H4 (cell line): ENCODE results near the gene ALCAM. TPM values are rescaled to one million over a fixed set of nuclear protein-coding genes. Genes with fewer than 3 reads are reported as not detected.
"Not testable (repeated sequence)": the region's sequence is repeated elsewhere in the genome, so short reads cannot be mapped to it uniquely, and the experiment has no call there.

Experiments
- DNase-seq: peaks from one replicate; pipeline ENCODE4 v3.0.0-alpha.2; 2015; ENCODE audit warnings: low spot score
- total RNA-seq: library from RNA; depleted of rRNA; stranded (reverse); fragments of >200 nt; shearing (Covaris generic); gene quantifications from 2 replicates; pipeline ENCODE4 v1.2.3, GENCODE V29; 2014

The ALCAM gene
- total RNA-seq, 1 experiment from 2014 or later: 88.4 TPM

DNA sequence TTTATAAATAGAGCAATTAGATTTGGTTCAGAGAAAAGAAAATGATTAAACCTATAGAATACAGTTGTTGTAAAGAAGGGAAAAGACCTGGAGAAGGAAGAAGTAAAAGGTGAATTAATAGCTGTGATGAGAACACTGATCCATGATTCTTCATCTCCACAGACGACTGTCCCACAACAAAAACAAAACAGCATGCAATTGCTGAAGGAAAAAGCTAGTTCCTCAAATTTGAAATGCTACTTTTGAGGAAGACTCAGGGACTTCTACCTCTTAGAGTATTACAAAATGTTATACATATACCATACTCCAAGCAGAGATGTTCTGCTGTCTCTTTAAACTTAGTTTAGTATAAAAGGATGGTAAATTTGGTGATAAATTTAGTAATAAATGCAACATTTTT, 21.5 kb downstream of the ALCAM start:
- DNase-seq: no peak

DNA sequence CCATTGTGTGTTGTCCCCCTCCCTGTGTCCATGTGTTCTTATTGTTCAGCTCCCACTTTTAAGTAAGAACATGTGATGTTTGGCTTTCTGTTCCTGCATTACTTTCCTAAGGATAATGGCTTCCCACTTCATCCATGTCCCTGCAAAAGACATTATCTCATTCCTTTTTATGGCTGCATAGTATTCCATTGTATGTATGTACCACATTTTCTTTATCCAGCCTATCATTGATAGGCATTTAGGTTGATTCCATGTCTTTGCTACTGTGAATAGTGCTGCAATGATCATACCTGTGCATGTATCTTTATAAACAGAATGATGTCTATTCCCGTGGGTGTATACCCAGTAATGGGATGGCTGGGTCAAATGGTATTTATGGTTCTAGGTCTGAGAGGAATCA, 23.1 kb downstream of the ALCAM start:
- not testable (repeated sequence) for DNase-seq

DNA sequence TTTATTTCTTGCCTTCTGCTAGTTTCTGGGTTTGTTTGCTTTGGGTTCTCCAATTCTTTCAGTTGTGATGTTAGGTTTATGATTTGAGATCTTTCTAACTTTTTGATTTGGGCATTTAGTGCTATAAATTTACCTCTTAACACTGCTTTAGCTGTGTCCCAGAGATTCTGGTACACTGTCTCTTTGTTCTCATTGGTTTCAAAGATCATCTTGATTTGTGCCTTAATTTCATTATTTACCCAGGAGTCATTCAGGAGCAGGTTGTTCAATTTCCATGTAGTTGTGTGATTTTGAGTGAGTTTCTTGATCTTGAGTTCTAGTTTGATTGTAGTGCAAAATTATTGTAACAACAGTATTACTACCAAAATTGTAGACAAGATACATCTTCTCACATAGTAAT, 25.9 kb downstream of the ALCAM start:
- not testable (repeated sequence) for DNase-seq

DNA sequence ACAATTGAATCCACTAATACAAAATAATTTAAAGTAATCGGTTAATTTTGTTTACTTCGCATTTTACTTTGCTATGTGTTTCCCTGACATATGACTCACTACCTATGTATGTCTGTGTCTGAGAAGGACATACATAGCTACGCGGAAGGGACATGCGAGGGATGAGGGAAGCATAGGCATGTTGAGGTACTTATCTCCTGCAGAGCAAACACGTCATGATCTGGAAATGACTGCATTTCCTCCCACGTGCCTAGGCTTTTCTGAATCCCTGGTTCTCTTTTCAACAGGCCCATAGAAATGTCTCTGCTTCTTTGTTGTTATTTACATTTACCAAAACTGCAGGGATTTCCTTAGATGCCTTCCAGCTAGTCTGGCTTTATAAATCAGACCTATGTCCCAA, 27.5 kb downstream of the ALCAM start:
- peak; percentile 42 for DNase-seq

DNA sequence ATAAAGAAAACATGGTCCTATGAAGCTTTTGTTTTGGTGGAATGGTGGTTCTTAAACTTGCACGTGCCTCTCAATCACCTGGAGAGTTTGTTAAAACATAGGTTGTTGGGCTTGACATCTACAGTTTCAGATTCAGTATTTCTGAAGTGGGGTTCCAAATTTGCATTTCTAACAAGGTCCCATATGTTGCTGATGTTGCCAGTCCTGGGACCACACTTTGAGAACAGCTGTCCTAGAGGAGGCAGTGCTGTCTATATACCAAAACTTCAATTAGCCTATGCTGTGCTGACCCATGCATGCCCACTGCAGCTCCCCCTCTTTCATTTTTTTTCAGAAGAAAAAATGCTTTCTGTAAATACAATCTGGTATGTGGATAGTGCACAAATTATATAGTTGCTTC, 31.3 kb downstream of the ALCAM start:
- no peak for DNase-seq

DNA sequence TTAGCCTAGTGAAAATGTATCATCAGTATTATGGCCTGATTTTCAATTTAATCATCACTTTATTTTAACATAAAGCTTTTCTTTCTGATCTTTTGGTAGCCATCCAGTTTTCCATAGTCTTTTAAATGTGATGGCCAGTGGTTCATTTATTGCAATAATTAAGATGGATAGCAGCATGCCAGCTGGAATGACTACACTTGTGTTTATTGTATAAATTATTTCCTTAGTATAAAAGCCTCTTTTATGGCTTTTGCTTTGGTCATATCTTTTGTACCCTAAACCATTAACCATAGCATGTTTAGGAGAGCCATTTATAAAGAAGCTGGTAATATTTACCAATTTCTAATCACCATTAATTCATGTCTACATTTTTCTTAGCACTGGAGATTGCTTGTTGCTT, 31.7 kb downstream of the ALCAM start:
- DNase-seq: no peak

DNA sequence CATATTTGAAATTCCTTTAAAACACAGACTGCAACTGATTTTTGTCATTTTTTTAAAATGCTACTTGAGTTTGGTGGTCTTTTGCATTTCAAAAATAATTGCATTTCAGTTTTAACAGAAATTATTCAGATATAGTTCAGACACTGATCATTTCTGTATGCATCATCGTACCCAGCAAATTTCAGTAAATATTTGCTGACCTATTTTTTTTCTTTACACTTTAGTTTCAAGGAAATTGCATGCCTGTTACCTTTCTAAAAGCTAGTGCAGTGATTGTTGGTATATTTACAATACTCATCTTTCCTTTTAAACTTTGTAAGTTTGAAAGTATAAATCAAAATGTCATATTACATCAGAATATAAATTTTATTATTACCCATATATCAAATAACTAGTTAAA, 32.4 kb downstream of the ALCAM start:
- DNase-seq: no peak

DNA sequence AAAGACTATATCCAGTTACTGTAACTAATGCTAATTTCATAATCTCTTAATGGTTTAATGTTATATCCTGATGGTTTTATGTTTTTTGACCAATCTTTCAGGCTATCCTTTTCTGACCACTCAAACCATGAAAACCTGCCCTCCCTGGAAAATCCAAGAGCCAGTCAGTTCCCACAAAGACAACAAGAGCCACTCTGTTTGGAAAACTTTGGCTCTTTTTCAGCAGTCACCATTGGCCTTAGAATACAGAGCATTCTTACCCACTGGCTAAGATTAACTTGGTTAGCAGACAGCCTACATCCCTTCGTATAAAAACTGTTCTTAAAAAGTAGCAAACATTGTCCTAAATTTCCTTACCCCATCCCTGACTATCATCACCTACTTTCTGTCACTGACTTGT, 32.9 kb downstream of the ALCAM start:
- DNase-seq: no peak

DNA sequence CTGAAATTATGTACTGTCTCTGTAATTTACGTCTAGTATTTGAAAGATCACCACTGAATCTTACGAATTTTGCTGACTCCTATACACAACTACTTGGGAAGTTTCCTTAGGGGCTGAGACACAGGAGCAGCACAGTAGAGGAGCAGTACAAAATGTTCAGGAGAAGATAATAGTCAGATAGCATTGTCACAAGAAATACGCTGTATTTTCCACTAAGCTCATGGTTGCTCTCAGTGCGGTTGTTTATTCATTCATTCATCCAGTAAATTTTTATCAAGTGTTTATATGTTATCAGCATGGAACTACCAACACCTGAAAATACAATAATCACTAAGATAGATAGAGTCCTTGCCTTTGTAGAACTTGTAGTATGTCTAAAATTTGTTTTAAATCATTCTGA, 34.5 kb downstream of the ALCAM start:
- no peak for DNase-seq

DNA sequence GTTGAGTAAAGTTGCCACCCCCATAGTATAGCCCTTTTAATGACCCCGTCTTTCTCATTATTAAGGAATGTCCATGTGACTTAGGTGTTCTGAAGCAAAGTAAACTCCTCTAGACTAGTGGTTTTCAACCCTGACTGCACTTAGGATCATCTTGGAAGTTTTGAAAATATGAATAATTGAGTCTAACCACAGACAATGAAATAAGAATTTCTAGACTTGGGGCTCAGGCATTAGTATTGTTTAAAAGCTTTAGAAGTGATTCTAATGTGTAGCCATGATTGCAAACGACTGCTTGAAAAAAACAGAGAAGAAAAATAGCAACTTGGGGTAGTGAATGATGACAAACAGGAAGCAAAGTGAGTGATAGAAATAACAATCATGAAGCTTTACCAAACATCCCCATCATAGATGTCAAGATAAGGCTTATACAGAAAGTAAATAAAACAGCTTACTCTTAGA, 35.0 kb downstream of the ALCAM start:
- DNase-seq: peak; percentile 11

DNA sequence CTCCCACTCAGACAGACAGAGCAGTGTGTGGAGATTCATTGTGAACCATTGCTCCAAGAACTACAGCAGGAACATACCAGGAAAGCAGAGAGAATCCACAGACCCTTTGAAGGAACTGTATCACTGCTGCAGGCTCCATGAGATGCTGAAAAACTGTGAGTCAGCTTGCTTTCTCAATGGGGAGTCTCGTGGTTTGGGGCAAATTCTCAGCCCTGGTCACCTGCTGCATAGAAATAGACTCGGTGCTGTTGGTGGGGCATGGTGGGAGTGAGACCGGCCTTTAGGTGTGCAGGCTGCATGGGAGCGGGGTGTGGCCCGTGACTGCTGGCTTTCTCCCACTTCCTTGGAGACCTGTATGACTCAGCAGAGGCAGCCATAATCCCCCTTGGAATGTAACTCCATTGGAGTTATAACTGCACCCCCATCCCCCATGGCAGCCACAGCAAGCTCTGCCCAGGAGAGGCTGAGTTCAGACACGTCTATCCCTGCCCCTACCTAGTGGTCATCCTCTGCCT, 35.6 kb downstream of the ALCAM start:
- DNase-seq: peak; percentile 83

DNA sequence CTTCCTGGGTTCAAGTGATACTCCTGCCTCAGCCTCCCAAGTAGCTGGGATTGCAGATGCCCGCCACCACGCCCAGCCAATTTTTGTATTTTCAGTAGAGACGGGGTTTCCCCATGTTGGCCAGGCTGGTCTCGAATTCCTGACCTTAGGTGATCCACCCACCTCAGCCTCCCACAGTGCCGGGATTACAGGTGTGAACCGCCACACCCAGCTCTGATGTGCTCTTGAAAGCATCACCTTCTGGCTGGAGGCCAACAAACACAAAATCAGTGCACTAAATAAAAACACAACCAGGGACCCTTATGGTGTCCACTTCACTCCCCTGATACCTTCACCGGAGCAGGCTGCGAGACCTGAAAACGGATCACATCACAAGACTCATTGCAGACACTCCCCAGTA, 36.3 kb downstream of the ALCAM start:
- not testable (repeated sequence) for DNase-seq

DNA sequence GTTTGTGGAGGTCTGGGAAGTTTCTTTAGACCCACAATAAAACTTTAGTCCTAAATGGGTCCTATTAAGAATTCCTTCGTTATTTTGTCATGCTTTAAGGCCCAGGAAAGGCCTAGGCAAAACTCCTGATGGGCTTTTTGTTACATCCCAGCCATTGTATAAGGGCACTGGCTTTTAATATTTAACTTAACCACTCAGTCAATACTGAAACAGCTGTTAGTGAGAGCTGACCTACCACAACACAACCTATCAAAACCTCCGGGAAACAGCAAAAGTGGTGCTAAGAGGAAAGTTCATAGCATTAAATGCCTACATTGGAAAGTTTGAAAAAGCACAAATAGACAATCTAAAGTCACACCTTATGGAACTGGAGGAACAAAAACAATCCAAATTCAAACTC, 39.6 kb downstream of the ALCAM start:
- DNase-seq: no peak

DNA sequence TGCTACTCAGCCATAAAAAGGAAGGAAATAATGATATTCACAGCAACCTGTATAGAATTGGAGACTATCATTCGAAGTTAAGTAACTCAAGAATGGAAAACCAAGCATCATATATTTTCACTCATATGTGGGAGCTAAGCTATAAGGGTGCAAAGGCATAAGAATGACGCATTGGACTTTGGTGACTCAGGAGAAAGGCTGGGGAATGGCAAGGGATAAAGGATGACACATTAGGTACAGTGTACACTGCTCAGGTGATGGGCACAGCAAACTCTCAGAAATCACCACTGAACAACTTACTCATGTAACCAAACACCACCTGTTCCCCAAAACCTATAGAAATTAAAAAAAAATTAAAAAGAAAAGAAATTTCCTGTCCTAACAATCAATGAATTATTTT, 42.7 kb downstream of the ALCAM start:
- DNase-seq: no peak

DNA sequence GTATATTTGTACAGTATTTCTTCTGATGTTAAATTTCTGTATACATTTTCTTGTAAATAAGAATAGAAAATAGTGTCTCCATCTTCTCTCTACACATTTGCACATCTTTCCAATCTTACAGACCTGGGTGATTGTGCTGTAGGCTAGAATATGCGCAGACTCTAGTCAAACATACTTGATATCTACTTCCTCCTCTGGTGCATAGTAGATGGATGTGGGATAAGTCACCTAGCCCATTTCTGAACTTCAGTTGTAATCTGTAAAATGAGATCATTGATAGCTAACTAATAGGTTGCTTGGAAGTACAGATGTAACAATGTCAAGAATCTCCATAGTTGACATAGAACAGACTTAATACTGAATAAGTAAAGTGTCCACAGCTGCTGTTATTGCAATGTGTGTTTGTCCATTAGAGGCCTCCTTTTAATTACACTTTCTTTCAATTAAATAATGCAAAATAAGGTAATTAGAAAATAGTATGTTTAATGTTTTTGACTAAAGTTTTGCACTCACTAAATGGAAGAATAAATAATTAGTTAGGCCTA, 46.7 kb downstream of the ALCAM start:
- no peak for DNase-seq

DNA sequence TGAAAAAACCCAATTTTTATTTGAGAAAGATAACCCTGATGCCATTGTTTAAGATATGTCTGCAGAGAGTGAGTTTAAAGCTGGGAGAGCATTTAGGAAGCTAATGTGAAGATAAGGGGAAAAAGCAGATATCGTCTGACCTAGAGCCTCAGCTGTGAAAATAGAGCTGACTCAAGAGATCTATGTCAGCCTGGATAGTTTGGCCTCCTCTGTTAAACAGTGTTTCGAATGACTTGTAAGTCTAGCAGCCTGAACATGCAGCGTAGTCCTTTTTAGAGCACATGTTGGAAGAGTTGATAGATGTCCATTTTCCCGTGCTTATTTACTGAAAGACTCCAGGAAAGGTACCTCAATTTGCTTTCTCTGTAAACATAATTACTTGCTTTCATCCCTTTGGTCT, 48.1 kb downstream of the ALCAM start:
- no peak for DNase-seq

DNA sequence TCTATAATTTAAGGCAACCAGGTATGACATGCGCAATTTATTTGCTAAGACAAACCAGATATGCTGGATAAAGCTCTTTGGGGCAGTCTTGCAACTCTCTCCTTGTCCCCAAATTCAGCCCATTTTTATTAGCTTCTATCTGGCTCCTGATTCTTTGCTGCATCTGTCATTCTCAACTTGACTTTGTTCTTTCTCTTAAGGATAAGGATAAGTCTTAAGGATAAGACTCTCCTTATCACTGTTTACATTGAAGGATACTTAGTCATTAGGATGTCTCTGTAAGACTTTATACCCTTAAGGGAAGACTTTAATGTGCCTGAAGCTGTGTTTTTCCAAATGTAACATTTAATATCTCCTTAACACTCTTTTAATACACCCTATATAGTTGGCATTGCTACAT, 49.2 kb downstream of the ALCAM start:
- DNase-seq: no peak

DNA sequence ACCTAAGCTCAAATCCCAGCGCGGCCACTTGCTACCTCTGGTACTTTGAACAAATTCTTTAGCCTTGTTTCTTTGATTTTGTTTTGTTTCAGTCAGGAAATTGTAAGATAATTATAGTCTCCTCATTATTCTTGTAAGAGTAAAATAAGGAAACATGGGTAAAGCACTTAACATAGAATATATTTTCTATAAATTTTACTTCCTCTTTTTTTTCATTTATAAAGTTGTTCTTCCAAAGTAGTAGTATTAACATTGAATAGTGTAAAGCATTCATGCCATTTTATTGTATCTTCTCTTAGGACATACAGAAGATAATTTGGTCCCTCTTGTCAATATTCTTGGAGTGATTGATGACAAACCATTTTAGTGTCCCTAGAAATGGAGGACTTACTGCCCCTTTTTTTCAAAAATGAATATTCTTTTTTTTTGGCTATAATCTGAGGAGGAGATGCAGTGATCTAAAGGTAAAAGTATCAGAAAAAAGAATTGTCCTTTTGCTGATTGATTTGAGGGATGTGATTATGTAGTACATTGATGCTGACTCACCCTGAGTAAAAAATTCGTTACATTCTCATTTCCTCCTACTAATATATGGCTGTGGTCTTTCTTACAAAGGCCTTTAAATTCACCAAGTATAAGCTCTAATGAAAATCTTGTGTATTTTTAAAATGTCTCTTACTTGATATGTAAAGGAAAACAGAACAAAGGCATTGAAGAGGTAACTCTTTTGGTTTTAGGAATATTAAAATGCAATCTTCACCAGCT, 51.0 kb downstream of the ALCAM start:
- DNase-seq: no peak

DNA sequence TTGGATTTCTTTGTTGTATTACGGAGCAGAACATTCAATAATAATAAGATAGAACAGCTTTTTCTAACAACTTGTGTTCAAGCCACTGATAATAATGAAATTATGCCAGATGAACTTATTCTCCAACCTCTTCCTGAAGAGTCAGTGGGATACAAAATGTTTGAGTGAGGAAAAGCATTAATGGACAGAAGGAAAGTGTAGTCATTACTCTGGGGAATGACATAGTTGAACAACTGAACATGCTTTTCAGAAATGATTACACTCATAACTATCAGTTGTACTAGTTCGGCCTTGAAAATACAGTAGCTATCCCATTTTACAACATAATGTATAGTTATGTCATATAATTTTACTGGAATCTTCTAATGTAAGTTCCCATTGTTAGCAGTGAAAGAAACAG, 55.9 kb downstream of the ALCAM start:
- no peak for DNase-seq

DNA sequence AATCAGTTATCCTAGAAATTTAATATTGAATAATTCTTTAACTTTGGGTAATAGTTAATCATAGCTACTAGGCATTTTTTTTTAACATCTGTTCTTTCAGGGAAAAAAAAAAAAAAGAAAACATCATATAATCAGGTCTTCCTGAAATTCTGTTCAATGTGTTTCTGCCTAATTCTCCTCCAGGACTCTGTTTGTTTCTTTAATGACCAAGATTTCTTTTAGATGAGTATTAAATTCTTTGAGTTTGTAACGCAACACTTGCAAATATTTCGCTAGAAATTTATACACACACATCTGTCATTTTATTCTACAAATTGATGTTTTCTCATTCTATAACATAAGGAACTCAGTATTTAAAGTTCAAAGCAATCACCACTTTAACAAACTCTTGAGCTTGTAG, 56.7 kb downstream of the ALCAM start:
- DNase-seq: no peak

DNA sequence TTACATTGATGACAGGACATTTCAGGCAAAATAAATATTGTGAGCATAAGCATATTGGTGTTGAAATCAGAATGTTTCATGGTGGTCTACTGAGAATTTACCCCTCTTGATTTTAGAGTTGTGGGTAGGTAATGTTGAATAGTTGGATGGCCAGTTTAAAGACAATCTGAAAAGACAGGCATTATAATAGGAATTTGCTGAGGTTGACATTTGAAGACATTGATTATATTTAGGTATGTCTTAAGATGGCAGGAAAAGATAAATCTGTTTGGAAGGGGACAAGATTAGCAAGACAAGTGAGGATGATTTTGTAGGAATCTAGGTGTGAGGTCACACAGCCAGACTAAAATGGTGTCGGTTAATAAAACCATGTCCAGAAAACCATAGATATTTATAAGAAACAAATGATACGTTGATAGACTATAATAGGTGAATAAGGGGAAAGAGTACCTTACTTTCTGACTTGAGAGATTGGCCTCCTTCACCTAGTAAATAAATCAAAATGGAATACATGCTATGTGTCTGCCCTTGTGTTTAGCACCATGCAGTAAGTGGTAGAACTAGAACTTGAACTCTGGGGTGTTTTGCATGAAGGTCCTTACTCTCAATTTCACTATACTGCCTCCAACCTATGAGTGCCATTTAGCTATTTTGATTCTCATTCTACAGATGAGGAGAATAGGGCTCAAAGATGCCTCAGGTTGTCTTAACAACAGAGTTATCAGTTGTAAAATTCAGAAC, 57.9 kb downstream of the ALCAM start:
- DNase-seq: no peak

DNA sequence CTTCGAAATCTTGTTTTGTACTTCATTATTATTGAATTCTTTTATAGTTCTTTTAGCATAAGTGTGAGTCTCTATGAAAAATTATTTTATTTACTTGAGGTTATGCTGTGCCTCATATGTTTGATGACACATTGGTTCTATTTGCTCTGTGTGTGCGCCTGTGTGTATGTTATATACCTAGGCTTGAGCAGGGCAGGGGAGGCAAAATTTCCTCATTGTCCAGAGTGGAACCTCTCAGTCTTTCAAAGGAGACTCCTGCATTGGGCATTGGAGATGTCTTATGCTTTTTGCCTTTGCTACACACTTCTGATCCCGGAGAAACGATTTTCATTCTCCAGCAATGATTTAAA, 58.4 kb downstream of the ALCAM start:
- no peak for DNase-seq

DNA sequence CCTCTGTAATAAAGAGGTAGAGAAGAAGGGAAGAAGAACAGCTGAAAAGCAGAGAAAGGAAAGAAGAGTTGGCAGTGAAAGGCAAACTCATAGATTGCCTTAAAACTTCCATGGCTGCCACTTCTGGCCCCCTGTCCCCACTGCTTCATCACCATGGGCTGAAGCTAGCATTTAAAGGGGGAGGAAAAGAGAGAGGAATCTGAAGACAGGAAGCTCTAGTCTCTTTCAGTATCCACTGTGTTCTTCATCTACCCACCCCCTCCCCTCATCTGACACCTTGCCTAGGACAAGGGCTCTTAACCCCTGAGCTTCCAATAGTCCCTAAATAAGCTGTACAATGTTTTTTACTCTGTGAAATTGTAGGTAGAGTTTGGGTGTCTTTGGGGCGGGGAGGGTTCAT, 60.6 kb downstream of the ALCAM start:
- no peak for DNase-seq
